ENCODE data around the gene GBP3.

Gene GBP3

GRCh38 chr1:89022167-89022959 lies at the start of gene GBP3:
Gene GBP3 (minus strand): TSS chr1:89022866. CDS start chr1:89020721, 2,145 bp downstream.
- H3K9me3 ChIP-seq (ENCODE audit: control insufficient read depth, insufficient read depth, low read length): no peaks in the 10 kb centered on the region
- no peaks in the 10 kb centered on the region for H3K27me3 ChIP-seq (ENCODE audit: control insufficient read depth, insufficient read depth, low read length)
- H3K4me3 ChIP-seq (ENCODE audit: low read depth, low read length): no peak within 1 kb of the TSS
- H3K4me1 ChIP-seq (ENCODE audit: control insufficient read depth, insufficient read depth, low read length): peaks cover 13% of the 10 kb centered on the region
- peak within 1 kb of the TSS; percentile 10 for H3K27ac ChIP-seq (ENCODE audit: low read depth, low read length)
- H3K9ac ChIP-seq (ENCODE audit: low read depth, low read length): no peak within 1 kb of the TSS
- no peaks in the 10 kb centered on the region for H3K36me3 ChIP-seq (ENCODE audit: control insufficient read depth, insufficient read depth, low read length)

- no peak overlapping the region for H3K9ac ChIP-seq (ENCODE audit: low read depth, low read length)
- H3K4me3 ChIP-seq (ENCODE audit: low read depth, low read length): no peak overlapping the region
- no peaks in the 10 kb centered on the region for H3K36me3 ChIP-seq (ENCODE audit: control insufficient read depth, insufficient read depth, low read length)
- H3K4me1 ChIP-seq (ENCODE audit: control insufficient read depth, insufficient read depth, low read length): no peaks in the 10 kb centered on the region
- no peaks in the 10 kb centered on the region for H3K27me3 ChIP-seq (ENCODE audit: control insufficient read depth, insufficient read depth, low read length)
- no peak overlapping the region for H3K27ac ChIP-seq (ENCODE audit: low read depth, low read length)
- H3K9me3 ChIP-seq (ENCODE audit: control insufficient read depth, insufficient read depth, low read length): no peaks in the 10 kb centered on the region
These were observed 47.8 kb upstream of the GBP3 start for GRCh38 chr1:89070509-89070908.

GRCh38 chr1:89069951-89070350 lies 47.3 kb upstream of the GBP3 start:
- H3K4me3 ChIP-seq (ENCODE audit: low read depth, low read length): no peak overlapping the region
- no peaks in the 10 kb centered on the region for H3K27me3 ChIP-seq (ENCODE audit: control insufficient read depth, insufficient read depth, low read length)
- H3K9ac ChIP-seq (ENCODE audit: low read depth, low read length): no peak overlapping the region
- no peaks in the 10 kb centered on the region for H3K4me1 ChIP-seq (ENCODE audit: control insufficient read depth, insufficient read depth, low read length)
- no peak overlapping the region for H3K27ac ChIP-seq (ENCODE audit: low read depth, low read length)
- H3K36me3 ChIP-seq (ENCODE audit: control insufficient read depth, insufficient read depth, low read length): no peaks in the 10 kb centered on the region
- no peaks in the 10 kb centered on the region for H3K9me3 ChIP-seq (ENCODE audit: control insufficient read depth, insufficient read depth, low read length)

GRCh38 chr1:89068291-89068690 lies 45.6 kb upstream of the GBP3 start:
- Histone ChIP-seq H3K4me1 (ENCODE audit: control insufficient read depth, insufficient read depth, low read length) (no peaks in the 10 kb centered on the region), H3K27ac (ENCODE audit: low read depth, low read length) (no peak overlapping the region), H3K36me3 (ENCODE audit: control insufficient read depth, insufficient read depth, low read length) (no peaks in the 10 kb centered on the region), H3K9ac (ENCODE audit: low read depth, low read length) (no peak overlapping the region), H3K27me3 (ENCODE audit: control insufficient read depth, insufficient read depth, low read length) (no peaks in the 10 kb centered on the region), H3K9me3 (ENCODE audit: control insufficient read depth, insufficient read depth, low read length) (no peaks in the 10 kb centered on the region), H3K4me3 (ENCODE audit: low read depth, low read length) (no peak overlapping the region)

- no peak within 1 kb of the TSS for H3K4me3 ChIP-seq (ENCODE audit: low read depth, low read length)
- H3K27ac ChIP-seq (ENCODE audit: low read depth, low read length): no peak within 1 kb of the TSS
These were observed 42.6 kb upstream of the GBP3 start, which contains the start of gene GBP1 for GRCh38 chr1:89065079-89065868. Gene GBP1 (minus strand): TSS chr1:89065208. CDS start chr1:89063234, 1,974 bp downstream.

GRCh38 chr1:89064632-89065031 lies 42.0 kb upstream of the GBP3 start:
- Histone ChIP-seq H3K9ac (ENCODE audit: low read depth, low read length) (no peak overlapping the region), H3K27ac (ENCODE audit: low read depth, low read length) (no peak overlapping the region), H3K4me1 (ENCODE audit: control insufficient read depth, insufficient read depth, low read length) (no peaks in the 10 kb centered on the region), H3K9me3 (ENCODE audit: control insufficient read depth, insufficient read depth, low read length) (no peaks in the 10 kb centered on the region), H3K27me3 (ENCODE audit: control insufficient read depth, insufficient read depth, low read length) (no peaks in the 10 kb centered on the region), H3K36me3 (ENCODE audit: control insufficient read depth, insufficient read depth, low read length) (no peaks in the 10 kb centered on the region), H3K4me3 (ENCODE audit: low read depth, low read length) (no peak overlapping the region)

More at GRCh38 chr1:89065079-89065868, 42.6 kb upstream of the GBP3 start, which contains the start of gene GBP1:
- Histone ChIP-seq H3K9me3 (ENCODE audit: control insufficient read depth, insufficient read depth, low read length) (no peaks in the 10 kb centered on the region), H3K36me3 (ENCODE audit: control insufficient read depth, insufficient read depth, low read length) (no peaks in the 10 kb centered on the region), H3K9ac (ENCODE audit: low read depth, low read length) (no peak within 1 kb of the TSS), H3K4me1 (ENCODE audit: control insufficient read depth, insufficient read depth, low read length) (no peaks in the 10 kb centered on the region), H3K27me3 (ENCODE audit: control insufficient read depth, insufficient read depth, low read length) (no peaks in the 10 kb centered on the region)

GRCh38 chr1:89063094-89063493 lies 40.4 kb upstream of the GBP3 start:
- no peak overlapping the region for H3K27ac ChIP-seq (ENCODE audit: low read depth, low read length)
- H3K9ac ChIP-seq (ENCODE audit: low read depth, low read length): no peak overlapping the region
- no peak overlapping the region for H3K4me3 ChIP-seq (ENCODE audit: low read depth, low read length)
- H3K9me3 ChIP-seq (ENCODE audit: control insufficient read depth, insufficient read depth, low read length): no peaks in the 10 kb centered on the region
- no peaks in the 10 kb centered on the region for H3K4me1 ChIP-seq (ENCODE audit: control insufficient read depth, insufficient read depth, low read length)
- H3K27me3 ChIP-seq (ENCODE audit: control insufficient read depth, insufficient read depth, low read length): no peaks in the 10 kb centered on the region
- no peaks in the 10 kb centered on the region for H3K36me3 ChIP-seq (ENCODE audit: control insufficient read depth, insufficient read depth, low read length)

- Histone ChIP-seq H3K4me3 (ENCODE audit: low read depth, low read length) (no peak overlapping the region), H3K9me3 (ENCODE audit: control insufficient read depth, insufficient read depth, low read length) (no peaks in the 10 kb centered on the region), H3K27ac (ENCODE audit: low read depth, low read length) (no peak overlapping the region), H3K9ac (ENCODE audit: low read depth, low read length) (no peak overlapping the region), H3K27me3 (ENCODE audit: control insufficient read depth, insufficient read depth, low read length) (no peaks in the 10 kb centered on the region), H3K36me3 (ENCODE audit: control insufficient read depth, insufficient read depth, low read length) (no peaks in the 10 kb centered on the region), H3K4me1 (ENCODE audit: control insufficient read depth, insufficient read depth, low read length) (no peaks in the 10 kb centered on the region)
These were observed 37.4 kb upstream of the GBP3 start for GRCh38 chr1:89060091-89060490.

GRCh38 chr1:89051955-89052312 lies 29.3 kb upstream of the GBP3 start:
- H3K36me3 ChIP-seq (ENCODE audit: control insufficient read depth, insufficient read depth, low read length): no peaks in the 10 kb centered on the region
- H3K27me3 ChIP-seq (ENCODE audit: control insufficient read depth, insufficient read depth, low read length): no peaks in the 10 kb centered on the region
- H3K27ac ChIP-seq (ENCODE audit: low read depth, low read length): no peak overlapping the region

GRCh38 chr1:89051300-89051954 lies 28.8 kb upstream of the GBP3 start:
- Histone ChIP-seq H3K9me3 (ENCODE audit: control insufficient read depth, insufficient read depth, low read length) (no peaks in the 10 kb centered on the region), H3K36me3 (ENCODE audit: control insufficient read depth, insufficient read depth, low read length) (no peaks in the 10 kb centered on the region), H3K4me3 (ENCODE audit: low read depth, low read length) (no peak overlapping the region), H3K9ac (ENCODE audit: low read depth, low read length) (no peak overlapping the region), H3K27ac (ENCODE audit: low read depth, low read length) (no peak overlapping the region), H3K27me3 (ENCODE audit: control insufficient read depth, insufficient read depth, low read length) (no peaks in the 10 kb centered on the region), H3K4me1 (ENCODE audit: control insufficient read depth, insufficient read depth, low read length) (no peaks in the 10 kb centered on the region)

More at GRCh38 chr1:89051955-89052312, 29.3 kb upstream of the GBP3 start:
- H3K4me3 ChIP-seq (ENCODE audit: low read depth, low read length): no peak overlapping the region
- H3K9me3 ChIP-seq (ENCODE audit: control insufficient read depth, insufficient read depth, low read length): no peaks in the 10 kb centered on the region
- no peak overlapping the region for H3K9ac ChIP-seq (ENCODE audit: low read depth, low read length)
- no peaks in the 10 kb centered on the region for H3K4me1 ChIP-seq (ENCODE audit: control insufficient read depth, insufficient read depth, low read length)

GRCh38 chr1:89050649-89051033 lies 28.0 kb upstream of the GBP3 start:
- Histone ChIP-seq H3K27ac (ENCODE audit: low read depth, low read length) (no peak overlapping the region), H3K9ac (ENCODE audit: low read depth, low read length) (no peak overlapping the region), H3K4me3 (ENCODE audit: low read depth, low read length) (no peak overlapping the region), H3K9me3 (ENCODE audit: control insufficient read depth, insufficient read depth, low read length) (no peaks in the 10 kb centered on the region), H3K36me3 (ENCODE audit: control insufficient read depth, insufficient read depth, low read length) (no peaks in the 10 kb centered on the region), H3K27me3 (ENCODE audit: control insufficient read depth, insufficient read depth, low read length) (no peaks in the 10 kb centered on the region), H3K4me1 (ENCODE audit: control insufficient read depth, insufficient read depth, low read length) (no peaks in the 10 kb centered on the region)

All from HUES48 (cell line).